HUES6 (cell line): ENCODE measurements around the gene POLN.

Source experiments
- H3K27ac ChIP-seq: 2 replicates; pipeline ENCODE4 v1.7.0; 2013; ENCODE audit warnings: low read depth, mild to moderate bottlenecking, low read length, inconsistent platforms
- H3K27me3 ChIP-seq: 2 replicates; pipeline ENCODE4 v1.6.1; 2013; ENCODE audit warnings: low read length; ENCODE audit not compliant: control insufficient read depth, insufficient read depth
- H3K36me3 ChIP-seq: 2 replicates; pipeline ENCODE4 v1.6.1; 2013; ENCODE audit warnings: low read length; ENCODE audit not compliant: control insufficient read depth, insufficient read depth
- H3K4me1 ChIP-seq: 2 replicates; pipeline ENCODE4 v1.6.1; 2013; ENCODE audit warnings: low read length; ENCODE audit not compliant: control insufficient read depth, insufficient read depth
- H3K4me3 ChIP-seq: 2 replicates; pipeline ENCODE4 v1.5.1; 2013; ENCODE audit warnings: low read depth, low read length
- H3K9ac ChIP-seq: one replicate; pipeline ENCODE4 v1.6.1; 2013; ENCODE audit warnings: mild to moderate bottlenecking, low read length
- H3K9me3 ChIP-seq: 2 replicates; pipeline ENCODE4 v1.6.1; 2013; ENCODE audit warnings: low read depth, low read length; ENCODE audit not compliant: control insufficient read depth, insufficient read depth

Gene POLN

DNA sequence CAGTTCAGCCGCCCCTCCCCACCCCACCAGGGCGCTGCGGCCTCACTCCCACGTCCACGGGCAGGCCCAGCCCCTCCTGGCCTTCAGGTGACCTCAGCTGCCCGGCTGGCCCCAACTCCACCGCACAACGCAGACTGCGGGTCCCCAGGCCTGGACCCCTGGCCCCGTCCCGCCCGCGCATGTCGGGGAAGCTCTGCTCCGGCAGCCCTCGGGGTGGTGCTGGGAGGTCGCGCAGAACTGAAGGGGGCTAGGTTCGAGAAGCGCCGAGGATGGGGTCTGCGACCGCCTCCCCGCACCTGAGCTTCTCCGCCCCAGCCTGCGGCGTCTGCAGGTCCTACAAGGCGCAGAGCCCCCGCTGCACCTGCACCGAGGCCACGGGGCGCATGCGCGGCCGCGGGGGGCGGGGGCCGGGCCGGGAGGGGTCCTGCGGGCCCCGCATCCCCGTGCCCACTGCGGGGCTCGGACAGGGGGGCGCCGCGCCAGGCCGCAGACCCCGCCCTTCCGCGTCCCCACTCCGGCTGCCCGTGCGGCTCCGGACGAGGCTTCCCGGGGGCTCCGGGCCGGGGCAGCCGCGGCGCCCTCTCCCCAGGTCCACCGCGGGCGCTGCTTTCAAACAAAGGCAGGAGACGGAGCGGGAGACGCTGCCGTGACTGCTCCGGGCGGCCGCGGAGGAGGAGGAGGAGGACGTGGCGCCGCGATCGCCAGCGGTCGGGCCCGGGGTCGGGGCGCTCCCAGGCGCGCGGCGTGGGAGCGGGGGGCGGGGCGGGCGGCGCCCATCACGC lies 183.5 kb downstream of the POLN start:
- no peak overlapping the region for H3K27ac ChIP-seq
- H3K4me1 ChIP-seq = peaks cover 4% of the 10 kb centered on the region; the same call in 1 of the 2 replicates
- H3K9me3 ChIP-seq = no peaks in the 10 kb centered on the region
- no peaks in the 10 kb centered on the region for H3K36me3 ChIP-seq
- peaks cover 71% of the 10 kb centered on the region for H3K27me3 ChIP-seq
- no peak overlapping the region for H3K9ac ChIP-seq
- H3K4me3 ChIP-seq = peak overlapping the region; percentile 68

DNA sequence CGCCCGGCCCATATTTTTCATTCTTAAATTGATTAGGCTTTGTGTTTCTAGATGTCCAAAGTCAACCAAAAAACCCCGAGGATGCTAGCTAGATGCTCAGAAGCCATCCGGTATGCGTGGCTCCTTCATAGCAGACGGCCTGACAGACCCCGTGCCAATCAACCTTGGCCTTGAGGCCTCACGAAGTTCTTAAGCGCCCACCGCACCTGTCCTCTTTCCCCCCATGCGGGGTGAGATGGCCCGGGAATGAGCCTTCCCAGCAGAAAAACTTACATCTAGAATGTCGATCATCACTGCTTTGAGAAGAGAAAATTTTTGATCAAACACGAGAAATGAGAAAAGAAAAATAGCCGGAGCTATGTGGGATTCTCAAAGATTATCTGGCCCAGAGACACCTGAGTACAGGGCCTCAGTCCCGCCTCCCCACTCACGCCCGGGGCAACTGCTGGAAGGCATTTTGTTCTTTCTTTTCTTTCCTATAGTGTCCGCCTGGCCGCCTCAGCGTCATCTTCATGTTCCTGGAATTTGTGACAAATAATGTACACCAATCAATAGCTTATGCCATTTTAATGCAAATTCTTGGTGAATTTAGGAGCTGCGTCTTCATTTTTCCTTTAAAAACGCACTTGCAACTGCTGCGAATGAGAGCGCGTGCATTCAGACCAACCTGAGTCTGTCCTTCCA lies 184.4 kb downstream of the POLN start:
- H3K4me1 ChIP-seq = peaks cover 4% of the 10 kb centered on the region; the same call in 1 of the 2 replicates
- H3K9ac ChIP-seq = no peak overlapping the region
- no peaks in the 10 kb centered on the region for H3K36me3 ChIP-seq
- H3K9me3 ChIP-seq = no peaks in the 10 kb centered on the region
- no peak overlapping the region for H3K4me3 ChIP-seq
- H3K27ac ChIP-seq = no peak overlapping the region
- H3K27me3 ChIP-seq = peaks cover 65% of the 10 kb centered on the region

GRCh38 chr4:2054217-2054616 lies 187.7 kb downstream of the POLN start:
- Histone ChIP-seq H3K36me3 (no peaks in the 10 kb centered on the region), H3K9me3 (no peaks in the 10 kb centered on the region), H3K4me3 (no peak overlapping the region), H3K4me1 (peaks cover 5% of the 10 kb centered on the region; the same call in 1 of the 2 replicates), H3K9ac (no peak overlapping the region), H3K27ac (no peak overlapping the region), H3K27me3 (peaks cover 36% of the 10 kb centered on the region)

DNA sequence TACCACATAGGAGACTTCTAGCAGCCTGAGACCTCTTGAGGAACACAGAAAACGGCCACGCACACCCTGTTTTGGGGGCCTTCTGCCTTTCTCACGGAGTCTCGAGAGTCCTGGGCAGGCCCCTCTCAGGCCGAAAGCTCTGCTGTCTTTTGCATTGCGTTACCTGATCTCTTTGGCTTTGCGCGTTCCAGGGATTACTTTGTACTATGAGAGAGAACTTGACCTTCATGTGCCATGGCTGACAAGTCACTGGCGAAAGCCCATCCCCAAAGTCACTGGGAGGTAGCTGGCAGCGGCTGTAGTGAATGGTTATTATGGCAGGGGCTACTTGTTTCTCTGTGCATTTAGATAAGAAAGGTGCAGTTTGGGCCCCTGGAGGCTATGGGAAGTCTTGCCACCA lies 190.8 kb downstream of the POLN start:
- Histone ChIP-seq H3K9ac (no peak overlapping the region), H3K4me3 (no peak overlapping the region), H3K36me3 (no peaks in the 10 kb centered on the region), H3K27me3 (peaks cover 15% of the 10 kb centered on the region), H3K27ac (no peak overlapping the region), H3K4me1 (peaks cover 5% of the 10 kb centered on the region; the same call in 1 of the 2 replicates), H3K9me3 (no peaks in the 10 kb centered on the region)

DNA sequence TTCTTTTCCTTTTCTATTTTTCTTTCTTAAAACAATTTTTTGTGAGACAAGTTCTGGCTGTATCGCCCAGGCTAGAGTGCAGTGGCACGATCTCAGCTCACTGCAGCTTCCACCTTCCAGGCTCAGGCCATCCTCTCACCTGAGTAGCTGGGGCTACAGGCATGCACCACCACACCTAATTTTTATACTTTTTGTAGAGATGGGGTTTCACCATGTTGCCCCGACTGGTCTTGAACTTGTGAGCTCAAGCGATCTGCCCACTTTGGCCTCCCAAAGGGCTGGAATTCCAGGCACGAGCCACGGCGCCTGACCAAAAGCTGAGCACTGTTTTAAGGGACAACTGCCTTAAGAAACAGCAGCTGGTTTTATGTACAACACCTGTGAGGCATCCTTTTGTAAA lies 192.1 kb downstream of the POLN start:
- no peak overlapping the region for H3K27ac ChIP-seq
- H3K27me3 ChIP-seq = peaks cover 15% of the 10 kb centered on the region; the same call in 1 of the 2 replicates
- no peak overlapping the region for H3K4me3 ChIP-seq
- peaks cover 5% of the 10 kb centered on the region; the same call in 1 of the 2 replicates for H3K4me1 ChIP-seq
- H3K9me3 ChIP-seq = peaks cover under 1% of the 10 kb centered on the region; the same call in 1 of the 2 replicates
- H3K9ac ChIP-seq = no peak overlapping the region
- no peaks in the 10 kb centered on the region for H3K36me3 ChIP-seq

DNA sequence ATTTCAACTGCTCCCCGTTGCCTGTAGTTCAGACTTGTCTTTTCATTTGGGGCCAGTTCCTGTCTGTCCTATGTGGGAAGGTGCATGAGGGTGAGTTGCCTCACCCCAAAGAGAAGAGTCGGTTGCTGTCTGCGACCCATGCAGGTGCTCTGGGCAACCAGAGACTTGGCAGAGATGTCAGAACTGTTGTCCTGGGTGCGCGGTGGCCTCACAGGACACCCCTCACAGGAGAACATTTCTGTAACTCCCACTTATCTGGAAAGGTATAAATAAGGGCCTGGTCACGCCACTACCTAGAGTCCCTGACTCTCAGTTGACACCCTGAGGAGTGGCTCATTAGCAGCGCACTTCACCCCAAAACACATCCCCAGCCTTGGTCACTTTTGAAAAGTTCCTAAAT lies 192.5 kb downstream of the POLN start:
- H3K27ac ChIP-seq = no peak overlapping the region
- peaks cover 5% of the 10 kb centered on the region; the same call in 1 of the 2 replicates for H3K4me1 ChIP-seq
- no peak overlapping the region for H3K4me3 ChIP-seq
- no peak overlapping the region for H3K9ac ChIP-seq
- no peaks in the 10 kb centered on the region for H3K36me3 ChIP-seq
- H3K9me3 ChIP-seq = peaks cover 4% of the 10 kb centered on the region; the same call in 1 of the 2 replicates
- peaks cover 19% of the 10 kb centered on the region; the same call in 1 of the 2 replicates for H3K27me3 ChIP-seq

DNA sequence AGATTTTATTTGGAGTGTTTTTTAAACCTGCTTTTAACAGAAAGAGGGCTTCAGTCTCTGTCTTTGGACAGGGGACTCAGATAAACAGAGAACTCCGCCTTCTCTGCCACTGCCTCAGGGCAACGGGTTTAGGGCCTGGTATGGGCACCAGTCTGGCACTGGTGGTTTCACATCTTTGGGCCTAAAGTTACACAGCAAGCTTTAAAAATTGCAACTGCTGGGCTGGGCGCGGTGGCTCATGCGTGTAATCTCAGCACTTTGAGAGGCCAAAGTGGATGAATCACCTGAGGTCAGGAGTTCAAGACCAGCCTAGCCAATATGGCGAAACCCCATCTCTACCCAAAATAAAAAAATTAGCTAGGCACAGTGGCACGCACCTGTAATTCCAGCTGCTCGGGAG lies 193.1 kb downstream of the POLN start:
- Histone ChIP-seq H3K4me3 (no peak overlapping the region), H3K27ac (no peak overlapping the region), H3K27me3 (peaks cover 24% of the 10 kb centered on the region; the same call in 1 of the 2 replicates), H3K9ac (no peak overlapping the region), H3K36me3 (no peaks in the 10 kb centered on the region), H3K4me1 (peaks cover 5% of the 10 kb centered on the region; the same call in 1 of the 2 replicates), H3K9me3 (peaks cover 4% of the 10 kb centered on the region; the same call in 1 of the 2 replicates)

- Histone ChIP-seq H3K36me3 (no peaks in the 10 kb centered on the region), H3K4me1 (peaks cover 5% of the 10 kb centered on the region; the same call in 1 of the 2 replicates), H3K4me3 (no peak overlapping the region), H3K27me3 (peaks cover 33% of the 10 kb centered on the region), H3K9me3 (peaks cover 4% of the 10 kb centered on the region; the same call in 1 of the 2 replicates), H3K27ac (no peak overlapping the region), H3K9ac (no peak overlapping the region)
Observed at GRCh38 chr4:2047781-2048581, 193.9 kb downstream of the POLN start.

DNA sequence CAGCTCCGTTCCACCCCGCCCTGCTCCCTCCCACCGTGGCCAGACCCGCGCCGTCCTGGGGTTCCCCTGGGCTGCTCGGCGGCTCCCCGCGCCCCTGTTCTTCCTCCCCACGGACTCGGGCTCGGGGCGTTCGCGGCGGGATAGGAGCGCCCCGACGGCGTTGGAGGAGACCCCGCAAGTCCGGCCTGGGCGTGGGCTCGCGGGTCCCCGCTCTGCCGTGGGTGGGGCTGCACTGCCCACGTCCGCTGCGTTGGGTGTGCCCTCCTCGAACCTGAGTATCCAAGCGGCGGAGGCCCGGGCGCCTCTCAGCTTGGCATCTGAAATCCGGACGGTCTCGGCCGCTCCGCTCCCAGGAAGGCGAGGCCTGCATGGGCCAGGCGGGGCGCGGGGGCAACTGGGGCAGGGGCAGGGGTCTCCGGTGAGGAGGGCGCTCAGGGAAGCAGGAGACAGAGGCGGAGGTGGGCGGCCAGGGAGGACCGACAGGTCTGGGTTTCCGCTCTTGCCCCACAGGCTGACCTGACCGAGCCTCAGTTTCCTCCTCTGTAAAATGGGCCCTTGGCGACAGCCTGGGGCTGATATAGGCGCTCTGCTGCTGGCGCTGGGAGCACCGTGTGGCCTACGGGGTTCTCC lies 194.8 kb downstream of the POLN start:
- Histone ChIP-seq H3K4me3 (no peak overlapping the region), H3K27me3 (peaks cover 38% of the 10 kb centered on the region), H3K27ac (no peak overlapping the region), H3K4me1 (peaks cover 5% of the 10 kb centered on the region; the same call in 1 of the 2 replicates), H3K9ac (no peak overlapping the region), H3K36me3 (no peaks in the 10 kb centered on the region), H3K9me3 (peaks cover 4% of the 10 kb centered on the region; the same call in 1 of the 2 replicates)
